ENCODE data around the gene SORCS1. TPM values are rescaled to one million over a fixed set of nuclear protein-coding genes. Genes with fewer than 3 reads are reported as not detected.

SORCS1 gene
- total RNA-seq, 2 donors from 2014 or later = not detected

DNA sequence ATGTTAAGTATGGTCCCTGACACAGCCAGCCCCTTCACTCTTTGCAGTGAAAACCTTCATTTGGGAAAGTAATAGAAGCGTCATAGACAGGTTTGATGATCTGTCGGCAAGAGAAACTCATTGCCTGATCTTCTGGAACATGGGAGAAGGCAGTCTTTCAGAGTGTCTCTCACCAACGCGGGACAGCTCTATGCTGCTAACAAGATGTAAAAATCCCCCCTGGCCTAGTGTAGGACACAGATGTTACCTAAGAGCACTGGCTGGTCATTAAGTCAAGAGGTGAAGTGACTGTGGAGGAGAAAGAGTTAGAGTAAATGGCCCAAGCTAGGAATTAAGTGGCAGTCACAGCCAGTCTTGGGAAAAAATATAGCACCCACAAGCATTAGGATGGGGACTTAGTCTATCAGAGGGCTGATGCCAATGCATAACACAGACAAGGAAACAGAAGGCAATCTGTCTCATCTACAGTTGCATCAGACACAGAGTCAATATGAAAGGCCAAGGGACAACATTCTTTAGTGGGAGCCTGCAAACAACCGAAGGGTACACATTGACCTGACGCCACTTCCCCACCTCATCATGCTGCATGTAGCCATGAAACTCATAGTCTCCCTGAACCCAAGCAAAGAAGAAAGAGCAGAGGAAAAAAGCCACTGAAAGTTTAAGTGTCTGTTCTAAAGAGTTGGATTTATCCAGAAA is 69.5 kb downstream of the SORCS1 start:
- no peaks in the 10 kb centered on the region for H3K27me3 Mint-ChIP-seq (ENCODE audit: low read depth)
- peaks cover 0 to 2% of the 10 kb centered on the region in 2 donors for H3K9me3 Mint-ChIP-seq
- ATAC-seq (replicated peaks in 1 of 2) (no peak), DNase-seq (no peak)
- H3K27ac Mint-ChIP-seq = no peak overlapping the region
- H3K36me3 Mint-ChIP-seq (ENCODE audit: insufficient read depth in 2 of 2) = peaks cover 0 to 2% of the 10 kb centered on the region in 2 donors
- H3K4me3 Mint-ChIP-seq = no peak overlapping the region
- H3K4me1 Mint-ChIP-seq (ENCODE audit: low read depth) = no peaks in the 10 kb centered on the region

DNA sequence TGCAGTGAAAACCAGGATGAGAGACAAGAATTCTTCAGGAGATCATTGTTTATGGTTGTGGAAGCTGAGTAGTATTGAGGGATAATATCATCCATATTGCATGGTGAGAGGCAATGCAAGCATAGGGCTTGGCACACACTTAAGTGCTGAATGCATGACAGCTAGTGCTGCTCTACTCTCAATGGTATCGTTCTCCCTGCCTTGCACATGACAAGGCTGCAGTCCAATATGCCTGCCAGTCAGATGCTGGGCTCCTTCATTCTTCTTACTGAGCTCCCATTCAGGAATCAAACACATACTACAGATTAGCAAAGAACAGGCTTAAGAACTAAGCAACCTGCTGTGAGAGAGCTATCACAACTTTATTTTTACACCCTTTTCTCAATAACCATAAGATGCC is 72.2 kb downstream of the SORCS1 start:
- Mint-ChIP-seq H3K27ac (no peak overlapping the region), H3K4me1 (ENCODE audit: low read depth) (no peaks in the 10 kb centered on the region), H3K27me3 (ENCODE audit: low read depth) (no peaks in the 10 kb centered on the region), H3K4me3 (no peak overlapping the region), H3K36me3 (ENCODE audit: insufficient read depth in 2 of 2) (peaks cover 0 to 2% of the 10 kb centered on the region in 2 donors), H3K9me3 (peaks cover 0 to 2% of the 10 kb centered on the region in 2 donors)
- no peak for ATAC-seq (replicated peaks in 1 of 2)
- no peak for DNase-seq

DNA sequence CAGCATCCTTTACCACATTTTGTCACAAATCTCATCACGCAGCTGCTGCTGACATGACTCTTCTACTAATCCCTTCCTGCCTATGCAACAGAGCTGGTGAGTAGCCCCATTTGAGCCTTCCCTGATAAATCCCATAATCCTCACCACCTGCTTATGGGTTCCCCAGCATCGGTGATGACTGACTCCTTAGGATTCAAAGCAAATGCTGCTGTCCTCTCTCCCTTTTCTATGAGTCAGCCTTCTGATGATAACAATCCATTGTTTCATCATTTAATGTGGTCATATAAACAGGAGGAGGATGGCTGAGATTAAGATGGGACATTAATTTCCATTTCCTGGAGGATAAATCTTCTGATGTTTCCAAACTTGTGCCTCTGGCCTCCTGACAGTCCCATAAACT is 73.4 kb downstream of the SORCS1 start:
- no peak overlapping the region for H3K4me3 Mint-ChIP-seq
- H3K4me1 Mint-ChIP-seq (ENCODE audit: low read depth) = no peaks in the 10 kb centered on the region
- DNase-seq (no peak), ATAC-seq (replicated peaks in 1 of 2) (no peak)
- H3K36me3 Mint-ChIP-seq (ENCODE audit: insufficient read depth in 2 of 2) = peaks cover 0 to 2% of the 10 kb centered on the region in 2 donors
- peaks cover 0 to 2% of the 10 kb centered on the region in 2 donors for H3K9me3 Mint-ChIP-seq
- no peaks in the 10 kb centered on the region for H3K27me3 Mint-ChIP-seq (ENCODE audit: low read depth)
- no peak overlapping the region for H3K27ac Mint-ChIP-seq

DNA sequence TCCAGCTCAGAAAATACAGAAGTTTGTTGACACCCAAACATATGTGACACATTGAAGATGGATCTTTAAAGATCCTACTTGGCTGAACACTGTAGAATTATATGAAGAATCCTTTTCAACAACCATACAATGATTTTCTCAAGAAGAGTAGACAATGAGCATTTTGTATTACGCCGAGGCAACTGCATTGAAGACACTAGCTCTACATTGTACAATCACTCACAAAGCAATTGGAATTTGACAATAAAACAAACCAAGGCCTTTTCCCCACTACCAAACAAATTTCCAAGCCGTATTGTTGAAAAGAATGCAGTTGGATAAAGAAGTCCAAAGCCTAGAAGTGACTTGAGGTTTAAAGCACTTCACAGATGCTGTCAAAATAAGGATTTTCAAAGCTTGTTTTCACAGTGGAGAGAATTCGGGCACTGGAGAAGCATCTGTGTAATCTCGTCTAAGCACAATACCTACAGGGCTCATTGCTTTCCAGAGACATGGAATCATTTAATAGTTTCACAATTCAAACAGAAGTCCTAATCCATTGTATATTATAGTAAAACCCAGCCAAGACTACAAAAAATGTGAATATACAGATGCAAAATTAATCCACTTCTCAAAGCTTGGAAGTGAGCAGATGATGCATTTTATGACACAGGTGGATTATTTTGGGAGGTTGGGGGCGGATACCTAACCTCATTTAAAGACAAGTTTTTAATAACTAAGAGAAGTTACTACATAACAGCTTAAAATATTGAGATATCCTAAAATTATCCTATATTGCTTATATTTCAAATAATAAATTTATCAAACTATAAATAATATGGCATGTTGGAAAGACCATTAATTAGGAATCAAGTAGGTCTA is 78.6 kb downstream of the SORCS1 start:
- ATAC-seq (replicated peaks in 1 of 2) (no peak), DNase-seq (no peak)
- H3K36me3 Mint-ChIP-seq (ENCODE audit: insufficient read depth in 2 of 2) = no peaks in the 10 kb centered on the region
- H3K27ac Mint-ChIP-seq = no peak overlapping the region
- H3K27me3 Mint-ChIP-seq (ENCODE audit: low read depth) = no peaks in the 10 kb centered on the region
- no peak overlapping the region for H3K4me3 Mint-ChIP-seq
- no peaks in the 10 kb centered on the region for H3K4me1 Mint-ChIP-seq (ENCODE audit: low read depth)
- H3K9me3 Mint-ChIP-seq = peaks cover 0 to 2% of the 10 kb centered on the region in 2 donors

DNA sequence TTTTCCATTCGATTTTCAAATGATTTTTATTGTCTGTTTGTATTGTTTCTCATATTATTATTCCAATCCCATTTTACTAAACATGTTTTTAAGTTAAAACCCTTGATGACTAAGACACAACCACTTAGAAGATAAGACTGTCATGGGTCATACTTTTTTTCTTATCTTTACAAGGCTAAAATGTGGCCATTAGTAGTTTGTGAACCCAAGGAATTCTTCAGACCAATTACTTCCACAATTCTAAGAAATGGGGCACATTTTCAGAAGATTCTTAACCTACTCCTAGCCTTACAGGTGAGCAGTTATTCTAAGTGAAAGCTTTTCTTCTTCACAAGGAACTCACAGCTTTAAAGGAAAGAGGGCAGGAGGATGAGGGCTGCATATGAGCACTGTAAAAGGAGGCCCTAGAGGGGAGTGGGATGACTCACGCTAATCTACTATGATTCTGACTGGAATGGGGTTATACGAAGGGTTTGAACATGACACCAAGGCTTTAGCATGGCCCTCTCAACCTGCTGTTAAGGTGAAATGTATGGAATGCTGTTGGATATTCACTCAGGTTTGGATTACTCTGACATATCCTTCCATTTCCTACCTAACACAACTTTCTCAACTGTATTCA is 81.0 kb downstream of the SORCS1 start:
- Mint-ChIP-seq H3K27ac (no peak overlapping the region), H3K9me3 (peaks cover 0 to 2% of the 10 kb centered on the region in 2 donors), H3K4me1 (ENCODE audit: low read depth) (no peaks in the 10 kb centered on the region), H3K36me3 (ENCODE audit: insufficient read depth in 2 of 2) (no peaks in the 10 kb centered on the region), H3K4me3 (no peak overlapping the region), H3K27me3 (ENCODE audit: low read depth) (no peaks in the 10 kb centered on the region)
- DNase-seq = no peak
- ATAC-seq (replicated peaks in 1 of 2) = no peak

DNA sequence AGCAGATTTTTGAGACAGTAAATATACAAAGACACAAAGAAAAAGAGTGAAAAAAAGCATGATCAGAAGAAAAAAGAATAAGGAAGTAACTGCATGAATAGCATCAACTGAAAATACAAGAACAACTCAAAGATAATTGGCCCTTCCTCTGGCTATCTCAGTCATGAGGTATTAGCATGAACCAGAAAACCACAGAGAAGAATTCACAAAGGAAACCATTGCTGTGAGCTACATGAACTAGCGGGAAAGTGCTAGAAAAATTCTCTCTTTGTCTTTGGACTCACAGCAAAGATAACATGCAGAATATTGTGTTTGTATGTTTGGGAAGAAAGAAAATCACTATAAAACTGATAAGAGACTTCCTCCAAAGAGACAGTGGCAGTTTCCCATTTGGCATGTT is 82.9 kb downstream of the SORCS1 start:
- no peak for DNase-seq
- Mint-ChIP-seq H3K4me1 (ENCODE audit: low read depth) (no peaks in the 10 kb centered on the region), H3K27me3 (ENCODE audit: low read depth) (no peaks in the 10 kb centered on the region), H3K36me3 (ENCODE audit: insufficient read depth in 2 of 2) (no peaks in the 10 kb centered on the region), H3K9me3 (peaks cover 0 to 2% of the 10 kb centered on the region in 2 donors), H3K27ac (no peak overlapping the region), H3K4me3 (no peak overlapping the region)
- no peak for ATAC-seq (replicated peaks in 1 of 2)

DNA sequence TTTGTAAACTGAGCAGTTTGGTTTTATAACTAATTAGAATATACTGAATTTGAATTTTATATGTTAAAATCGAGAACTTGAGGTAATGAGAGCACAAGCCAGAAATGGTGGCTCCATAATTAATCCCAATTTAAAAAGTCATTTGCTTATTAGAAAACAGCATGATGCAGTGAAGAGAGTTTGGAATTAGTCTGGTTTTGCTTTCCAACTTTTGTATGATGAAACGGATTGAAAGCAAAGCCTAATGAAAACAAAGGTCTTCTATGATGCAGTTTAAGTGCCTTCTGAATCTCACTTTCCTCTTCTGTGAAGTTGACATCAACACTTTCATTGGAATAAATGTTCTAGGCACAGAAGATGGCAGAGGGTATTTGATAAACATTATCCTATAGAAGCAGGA is 89.4 kb downstream of the SORCS1 start:
- no peaks in the 10 kb centered on the region for H3K27me3 Mint-ChIP-seq (ENCODE audit: low read depth)
- H3K4me1 Mint-ChIP-seq (ENCODE audit: low read depth) = no peaks in the 10 kb centered on the region
- peaks cover 2 to 5% of the 10 kb centered on the region in 2 donors for H3K9me3 Mint-ChIP-seq
- H3K4me3 Mint-ChIP-seq = no peak overlapping the region
- DNase-seq = no peak
- no peak overlapping the region for H3K27ac Mint-ChIP-seq
- no peaks in the 10 kb centered on the region for H3K36me3 Mint-ChIP-seq (ENCODE audit: insufficient read depth in 2 of 2)
- ATAC-seq (replicated peaks in 1 of 2) = no peak

DNA sequence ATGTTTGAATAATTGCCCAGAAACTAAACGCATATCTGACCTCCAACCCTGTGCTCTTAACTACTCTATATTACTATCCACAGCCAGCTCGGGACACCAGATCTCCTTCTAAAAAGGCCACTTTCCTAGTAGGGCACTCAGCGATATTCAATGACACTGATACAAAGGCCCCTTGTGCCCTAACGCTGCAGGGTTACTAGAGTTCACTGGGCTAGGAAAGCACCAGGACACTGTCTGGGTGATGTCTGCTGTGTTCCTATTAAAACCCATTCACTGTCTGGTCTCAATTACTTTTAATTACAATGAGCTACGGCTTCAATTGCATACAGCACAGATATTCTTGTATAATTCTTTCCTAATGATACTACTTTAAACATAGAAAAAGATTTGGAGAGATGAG is 91.7 kb downstream of the SORCS1 start:
- Mint-ChIP-seq H3K4me1 (ENCODE audit: low read depth) (no peaks in the 10 kb centered on the region), H3K9me3 (peaks cover 2 to 7% of the 10 kb centered on the region in 2 donors)
- no peak for ATAC-seq (replicated peaks in 1 of 2)

DNA sequence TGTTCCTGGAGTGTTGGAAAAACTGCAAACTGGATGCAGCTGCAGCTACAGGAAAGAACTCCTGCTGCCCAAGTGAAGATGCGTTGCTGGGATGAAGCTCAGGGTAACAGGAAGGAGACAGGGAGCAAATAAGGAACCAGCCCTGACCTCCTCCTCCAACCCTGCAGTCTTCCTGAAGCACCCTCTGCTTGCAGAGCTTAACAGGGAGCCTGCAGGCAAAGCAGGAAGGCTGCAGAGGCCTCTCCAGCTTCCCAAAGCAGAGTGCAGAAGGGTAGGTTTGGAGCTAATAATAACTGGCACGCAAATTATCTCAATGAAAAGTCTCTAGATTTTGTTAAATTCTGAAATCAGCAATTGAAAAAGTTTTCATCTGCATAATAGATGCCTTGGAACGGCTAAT is 92.5 kb downstream of the SORCS1 start:
- H3K27ac Mint-ChIP-seq = no peak overlapping the region
- ATAC-seq (replicated peaks in 1 of 2) = no peak

More for the DNA sequence above, 91.7 kb downstream of the SORCS1 start:
- H3K36me3 Mint-ChIP-seq (ENCODE audit: insufficient read depth in 2 of 2) = no peaks in the 10 kb centered on the region
- no peak overlapping the region for H3K27ac Mint-ChIP-seq
- no peak overlapping the region for H3K4me3 Mint-ChIP-seq
- DNase-seq = no peak
- H3K27me3 Mint-ChIP-seq (ENCODE audit: low read depth) = no peaks in the 10 kb centered on the region

DNA sequence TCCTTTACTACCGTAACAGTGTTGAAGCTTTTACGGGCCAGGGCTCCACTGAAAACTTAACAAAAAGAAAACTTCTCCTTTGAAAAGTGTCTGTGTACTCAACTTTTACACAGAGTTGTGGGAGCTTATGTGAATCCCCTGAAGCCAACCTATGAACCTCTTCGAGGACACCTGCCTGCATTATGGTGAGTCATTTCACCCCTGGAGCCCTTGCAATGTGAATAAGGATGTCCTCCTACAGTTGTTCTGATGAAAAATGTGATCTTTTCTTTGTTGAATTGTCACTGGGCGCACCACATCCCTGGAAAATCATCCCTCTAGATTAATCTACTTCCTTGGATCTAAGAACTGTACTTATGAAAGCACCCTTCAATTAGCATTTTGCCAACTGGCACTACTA is 93.2 kb downstream of the SORCS1 start:
- H3K27ac Mint-ChIP-seq = no peak overlapping the region
- DNase-seq (no peak), ATAC-seq (replicated peaks in 1 of 2) (no peak)
- H3K36me3 Mint-ChIP-seq (ENCODE audit: insufficient read depth in 2 of 2) = no peaks in the 10 kb centered on the region
- H3K9me3 Mint-ChIP-seq = peaks cover 2 to 7% of the 10 kb centered on the region in 2 donors
- no peaks in the 10 kb centered on the region for H3K4me1 Mint-ChIP-seq (ENCODE audit: low read depth)
- no peaks in the 10 kb centered on the region for H3K27me3 Mint-ChIP-seq (ENCODE audit: low read depth)
- H3K4me3 Mint-ChIP-seq = no peak overlapping the region

More for the DNA sequence above, 92.5 kb downstream of the SORCS1 start:
- H3K4me1 Mint-ChIP-seq (ENCODE audit: low read depth) = no peaks in the 10 kb centered on the region
- no peak overlapping the region for H3K4me3 Mint-ChIP-seq
- H3K27me3 Mint-ChIP-seq (ENCODE audit: low read depth) = no peaks in the 10 kb centered on the region
- DNase-seq = no peak
- H3K36me3 Mint-ChIP-seq (ENCODE audit: insufficient read depth in 2 of 2) = no peaks in the 10 kb centered on the region
- peaks cover 2 to 7% of the 10 kb centered on the region in 2 donors for H3K9me3 Mint-ChIP-seq

DNA sequence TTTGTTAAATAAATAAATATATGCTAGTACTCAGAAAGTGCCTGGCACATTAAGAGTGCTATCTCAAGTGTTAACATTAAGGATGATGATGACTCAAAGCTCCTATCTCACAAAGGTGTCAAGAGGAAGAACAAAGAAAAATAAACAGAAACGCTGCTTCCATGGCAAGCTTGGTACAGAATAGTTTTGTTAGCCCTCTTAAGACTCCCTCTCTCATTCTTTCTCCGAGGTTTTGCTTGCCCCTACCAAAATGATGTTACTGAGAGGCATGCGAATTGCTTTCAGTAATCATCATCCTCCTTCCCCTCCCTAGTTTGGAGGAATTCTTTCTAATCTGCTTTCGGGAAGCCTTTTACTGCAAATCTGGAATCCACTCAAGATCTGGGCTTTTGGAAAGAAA is 96.7 kb downstream of the SORCS1 start:
- Mint-ChIP-seq H3K27ac (no peak overlapping the region), H3K4me1 (ENCODE audit: low read depth) (no peaks in the 10 kb centered on the region), H3K9me3 (peaks cover 4% of the 10 kb centered on the region in 2 donors), H3K4me3 (no peak overlapping the region), H3K36me3 (ENCODE audit: insufficient read depth in 2 of 2) (peaks cover 0 to 3% of the 10 kb centered on the region in 2 donors), H3K27me3 (ENCODE audit: low read depth) (no peaks in the 10 kb centered on the region)
- DNase-seq (no peak), ATAC-seq (replicated peaks in 1 of 2) (no peak)

DNA sequence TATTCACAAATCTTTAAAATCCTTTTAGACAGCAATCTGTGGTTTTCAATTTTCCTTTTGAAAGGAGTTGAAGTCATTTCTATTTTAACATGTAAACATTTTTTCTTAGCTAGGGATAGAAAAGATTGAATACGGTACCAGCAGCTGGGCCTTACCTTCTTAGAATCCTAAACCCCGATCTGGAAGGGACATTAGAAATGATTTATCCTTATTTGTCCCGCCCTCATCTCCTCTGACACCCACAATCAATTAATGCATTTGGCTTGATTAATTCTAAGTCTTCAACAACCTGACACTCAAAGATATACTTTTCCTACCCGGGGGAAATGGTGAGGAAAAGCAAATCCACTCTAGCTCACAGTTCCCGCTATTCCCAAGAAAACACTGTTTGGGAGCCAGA is 100.4 kb downstream of the SORCS1 start:
- peaks cover 1 to 4% of the 10 kb centered on the region in 2 donors for H3K9me3 Mint-ChIP-seq
- no peaks in the 10 kb centered on the region for H3K27me3 Mint-ChIP-seq (ENCODE audit: low read depth)
- no peak overlapping the region for H3K4me3 Mint-ChIP-seq
- no peak overlapping the region for H3K27ac Mint-ChIP-seq
- DNase-seq = no peak
- H3K36me3 Mint-ChIP-seq (ENCODE audit: insufficient read depth in 2 of 2) = peaks cover 0 to 3% of the 10 kb centered on the region in 2 donors
- H3K4me1 Mint-ChIP-seq (ENCODE audit: low read depth) = no peaks in the 10 kb centered on the region
- ATAC-seq (replicated peaks in 1 of 2) = no peak

DNA sequence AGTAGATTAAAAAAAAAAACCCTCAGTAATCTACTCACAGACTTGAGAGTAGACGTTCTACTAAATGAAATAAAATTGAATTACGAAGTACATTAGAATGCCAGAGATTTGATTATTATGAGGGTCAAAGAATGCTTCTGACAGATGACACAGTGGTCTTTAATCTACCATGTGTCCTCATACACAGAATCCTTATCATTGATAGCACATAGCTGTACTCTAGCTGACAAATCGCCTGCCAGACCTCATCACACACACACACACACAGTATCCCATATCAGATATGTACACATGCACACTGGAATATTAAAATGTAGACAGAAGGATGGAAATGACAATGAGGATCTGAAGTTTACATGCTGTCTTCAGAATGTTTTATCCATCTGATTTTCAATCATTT is 104.6 kb downstream of the SORCS1 start:
- peaks cover 3 to 7% of the 10 kb centered on the region in 2 donors for H3K9me3 Mint-ChIP-seq
- peaks cover 0 to 3% of the 10 kb centered on the region in 2 donors for H3K36me3 Mint-ChIP-seq (ENCODE audit: insufficient read depth in 2 of 2)
- H3K4me3 Mint-ChIP-seq = no peak overlapping the region
- no peak overlapping the region for H3K27ac Mint-ChIP-seq
- H3K27me3 Mint-ChIP-seq (ENCODE audit: low read depth) = no peaks in the 10 kb centered on the region
- ATAC-seq (replicated peaks in 1 of 2) (no peak), DNase-seq (no peak)
- H3K4me1 Mint-ChIP-seq (ENCODE audit: low read depth) = no peaks in the 10 kb centered on the region
